Right lobe of liver (tissue), 4 donors: ENCODE results near the gene MTHFR.

ENCODE experiments used
- CTCF ChIP-seq, 4 donors: fragments of 200-600 bp in 3 of 4; fragments of 450-650 bp in 1 of 4; IDR thresholded peaks; one replicate each; pipeline versions ENCODE4 v1.5.1 to v1.8.0; 2016 to 2022; ENCODE audit warnings: antibody characterized with exemption in 4 of 4, mild to moderate bottlenecking in 2 of 4
- POLR2A ChIP-seq: fragments of 450-650 bp; IDR thresholded peaks from one replicate; pipeline ENCODE4 v1.6.1; 2017; ENCODE audit warnings: antibody characterized with exemption, mild to moderate bottlenecking
- donor health status: DM: no; HTN: no; CAD: no.
- donor health status: DM: no; HTN: no; CAD: no.
- donor health status: DM: no; HTN: yes; CAD: no.

- no peak for TF ChIP-seq CTCF (IDR thresholded peaks at IDR 0.05)
- no peak for TF ChIP-seq POLR2A
These were observed 16.3 kb upstream of the MTHFR start for GRCh38 chr1:11822091-11822490.
